Panc1 (cell line): ENCODE measurements around the gene PCCA. TPM values are rescaled to one million over a fixed set of nuclear protein-coding genes. Genes with fewer than 3 reads are reported as not detected.
A peak's percentile ranks its signal among the peaks of the same experiment; 100 is the strongest.

Experiments used
- ATAC-seq: fragments of 200-7000 bp; cut with Tn5 transposase; 2 replicates; pipeline ENCODE4 v1.9.1; 2020; ENCODE audit warnings: mild to moderate bottlenecking, moderate library complexity
- BruUV-seq: library from RNA; stranded (reverse); fragments of 400-500 nt; replicated peaks from 2 replicates; lab custom pipeline; 2021; lab: Mats Ljungman, UMichigan
- CTCF ChIA-PET: fragments of 300-600 bp; sonication (Branson Sonifier 250); formaldehyde crosslinking; loops from one replicate; lab custom pipeline; 2022; ENCODE audit warnings: antibody characterized with exemption; lab: Charles Lee
- POLR2A ChIA-PET: fragments of 300-600 bp; sonication (Branson Sonifier 250); formaldehyde crosslinking; loops from one replicate; lab custom pipeline; 2022; ENCODE audit warnings: antibody characterized with exemption; lab: Charles Lee
- DNase-seq: peaks from one replicate; pipeline ENCODE4 v3.0.0-alpha.2; 2010; ENCODE audit warnings: low read depth, low spot score
- H3K27ac ChIP-seq: 2 replicates; pipeline ENCODE4 v1.5.1; 2011; ENCODE audit warnings: mild to moderate bottlenecking, low read length, inconsistent platforms
- H3K27me3 ChIP-seq: fragments of 200-500 bp; sonication (Bioruptor generic); 2 replicates; pipeline ENCODE4 v1.6.0; 2014; ENCODE audit warnings: low read length, inconsistent platforms; ENCODE audit not compliant: control insufficient read depth, insufficient read depth
- H3K36me3 ChIP-seq: fragments of 200-500 bp; sonication (Bioruptor generic); 2 replicates; pipeline ENCODE4 v1.5.1; 2014; ENCODE audit warnings: inconsistent platforms, mild to moderate bottlenecking, low read length, moderate library complexity; ENCODE audit not compliant: control insufficient read depth, insufficient read depth
- H3K4me1 ChIP-seq: 2 replicates; pipeline ENCODE4 v1.5.1; 2011; ENCODE audit warnings: inconsistent platforms, mild to moderate bottlenecking, low read length, moderate library complexity; ENCODE audit not compliant: control insufficient read depth, insufficient read depth
- H3K4me3 ChIP-seq, 2 experiments: 2 replicates each; pipeline ENCODE4 v1.5.1; 2011 to 2012; ENCODE audit warnings: low read depth in 2 of 2, low read length in 2 of 2, mild to moderate bottlenecking in 2 of 2, inconsistent platforms in 1 of 2, moderate library complexity in 1 of 2
- H3K9me3 ChIP-seq: fragments of 200-500 bp; sonication (Bioruptor generic); 2 replicates; pipeline ENCODE4 v1.5.1; 2014; ENCODE audit warnings: low read depth, mild to moderate bottlenecking, inconsistent platforms, low read length, moderate library complexity; ENCODE audit not compliant: control insufficient read depth, insufficient read depth
- CTCF ChIP-seq: fragments of 450-650 bp; IDR thresholded peaks from 2 replicates; pipeline ENCODE4 v1.5.1; 2017; ENCODE audit warnings: mild to moderate bottlenecking
- POLR2AphosphoS5 ChIP-seq: IDR thresholded peaks from 2 replicates; pipeline ENCODE4 v1.6.1; 2012; ENCODE audit warnings: mild to moderate bottlenecking, low read depth, low read length, moderate library complexity
- SIN3A ChIP-seq: IDR thresholded peaks from 2 replicates; pipeline ENCODE4 v1.6.1; 2012; ENCODE audit warnings: low read depth, mild to moderate bottlenecking, low read length, moderate library complexity, borderline replicate concordance; ENCODE audit not compliant: insufficient read depth
- TCF7L2 ChIP-seq: IDR thresholded peaks from 2 replicates; pipeline ENCODE4 v1.6.1; 2011; ENCODE audit warnings: mild to moderate bottlenecking, low read depth, low read length, inconsistent platforms
- in situ Hi-C: cut with HindIII; loops from 2 replicates; pipeline ENCODE4 v1.10.0; 2016; ENCODE audit warnings: low sequenced_read_pairs, low pct_unique_long_range_greater_than_20kb
- intact Hi-C: fragments of 100-400 bp; cut with micrococcal nuclease; formaldehyde crosslinking; loops from one replicate; pipeline ENCODE4 v1.10.0; 2022; ENCODE audit not compliant: unreplicated experiment
- total RNA-seq: library from RNA; stranded (reverse); gene quantifications from one replicate; pipeline ENCODE4 v1.2.1, GENCODE V29; 2021; ENCODE audit not compliant: unreplicated experiment
- TF ChIP-seq, protein P1 (sequence below), 2 experiments: IDR thresholded peaks; 2 replicates each; pipeline ENCODE4 v1.6.1; 2011 to 2012; ENCODE audit warnings: low read depth in 2 of 2, control low read depth in 1 of 2, low read length in 1 of 2, mild to moderate bottlenecking in 1 of 2, moderate library complexity in 1 of 2; ENCODE audit not compliant: insufficient read depth in 1 of 2

The PCCA gene
- total RNA-seq, 1 experiment from 2014 or later, result 14.7 TPM

GRCh38 chr13:100184095-100184494 lies 95.2 kb downstream of the PCCA start:
- no peak overlapping the region for H3K27ac ChIP-seq
- no TSS peak for BruUV-seq

DNA sequence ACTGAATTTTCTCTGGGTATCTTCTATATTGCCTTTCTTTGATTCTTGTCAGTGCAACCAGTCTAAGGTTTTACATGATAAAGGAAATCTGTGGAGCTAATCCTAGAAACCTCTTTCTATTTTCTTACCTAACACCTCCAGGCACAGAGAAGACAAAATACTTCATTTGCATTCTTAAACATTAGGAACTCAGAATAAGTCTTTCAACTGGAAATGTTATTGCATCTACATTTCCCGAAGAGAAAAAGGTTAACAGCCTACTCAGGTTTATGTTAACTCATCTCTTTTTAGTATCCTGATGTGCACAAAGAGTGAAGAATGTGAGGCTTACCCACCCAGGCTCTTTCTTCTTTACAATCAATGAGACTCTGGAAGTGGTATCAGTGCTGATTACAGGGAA lies 106.7 kb downstream of the PCCA start:
- no peaks in the 10 kb centered on the region for H3K27me3 ChIP-seq
- TF ChIP-seq CTCF, result no peak
- TF ChIP-seq POLR2AphosphoS5, result no peak
- TF ChIP-seq, protein P1, sequence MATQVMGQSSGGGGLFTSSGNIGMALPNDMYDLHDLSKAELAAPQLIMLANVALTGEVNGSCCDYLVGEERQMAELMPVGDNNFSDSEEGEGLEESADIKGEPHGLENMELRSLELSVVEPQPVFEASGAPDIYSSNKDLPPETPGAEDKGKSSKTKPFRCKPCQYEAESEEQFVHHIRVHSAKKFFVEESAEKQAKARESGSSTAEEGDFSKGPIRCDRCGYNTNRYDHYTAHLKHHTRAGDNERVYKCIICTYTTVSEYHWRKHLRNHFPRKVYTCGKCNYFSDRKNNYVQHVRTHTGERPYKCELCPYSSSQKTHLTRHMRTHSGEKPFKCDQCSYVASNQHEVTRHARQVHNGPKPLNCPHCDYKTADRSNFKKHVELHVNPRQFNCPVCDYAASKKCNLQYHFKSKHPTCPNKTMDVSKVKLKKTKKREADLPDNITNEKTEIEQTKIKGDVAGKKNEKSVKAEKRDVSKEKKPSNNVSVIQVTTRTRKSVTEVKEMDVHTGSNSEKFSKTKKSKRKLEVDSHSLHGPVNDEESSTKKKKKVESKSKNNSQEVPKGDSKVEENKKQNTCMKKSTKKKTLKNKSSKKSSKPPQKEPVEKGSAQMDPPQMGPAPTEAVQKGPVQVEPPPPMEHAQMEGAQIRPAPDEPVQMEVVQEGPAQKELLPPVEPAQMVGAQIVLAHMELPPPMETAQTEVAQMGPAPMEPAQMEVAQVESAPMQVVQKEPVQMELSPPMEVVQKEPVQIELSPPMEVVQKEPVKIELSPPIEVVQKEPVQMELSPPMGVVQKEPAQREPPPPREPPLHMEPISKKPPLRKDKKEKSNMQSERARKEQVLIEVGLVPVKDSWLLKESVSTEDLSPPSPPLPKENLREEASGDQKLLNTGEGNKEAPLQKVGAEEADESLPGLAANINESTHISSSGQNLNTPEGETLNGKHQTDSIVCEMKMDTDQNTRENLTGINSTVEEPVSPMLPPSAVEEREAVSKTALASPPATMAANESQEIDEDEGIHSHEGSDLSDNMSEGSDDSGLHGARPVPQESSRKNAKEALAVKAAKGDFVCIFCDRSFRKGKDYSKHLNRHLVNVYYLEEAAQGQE (IDR thresholded peaks at IDR 0.05; ENCODE audit: insufficient read depth in 1 of 2, low read depth in 2 of 2, low read length in 1 of 2), result no peak
- no peak for TF ChIP-seq TCF7L2
- TF ChIP-seq SIN3A, result no peak
- DNase-seq (no peak), ATAC-seq (no peak)
- H3K4me1 ChIP-seq, result no peaks in the 10 kb centered on the region
- intact Hi-C loops, result no loop called here
- no TSS peak for BruUV-seq
- in situ Hi-C loops, result no loop called here
- no peak overlapping the region for H3K4me3 ChIP-seq
- POLR2A ChIA-PET, result no interaction called here
- H3K27ac ChIP-seq, result no peak overlapping the region
- no peaks in the 10 kb centered on the region for H3K9me3 ChIP-seq
- CTCF ChIA-PET, result no interaction called here
- no peaks in the 10 kb centered on the region for H3K36me3 ChIP-seq

More at GRCh38 chr13:100184095-100184494, 95.2 kb downstream of the PCCA start:
- H3K4me3 ChIP-seq, result no peak overlapping the region
- POLR2A ChIA-PET, result no interaction called here
- H3K4me1 ChIP-seq, result no peaks in the 10 kb centered on the region
- no peaks in the 10 kb centered on the region for H3K9me3 ChIP-seq
- CTCF ChIA-PET, result no interaction called here
- DNase-seq (no peak), ATAC-seq (no peak)
- intact Hi-C loops, result no loop called here
- H3K27me3 ChIP-seq, result no peaks in the 10 kb centered on the region
- in situ Hi-C loops, result no loop called here
- no peaks in the 10 kb centered on the region for H3K36me3 ChIP-seq
- TF ChIP-seq, protein P1 (IDR thresholded peaks at IDR 0.05; ENCODE audit: insufficient read depth in 1 of 2, low read depth in 2 of 2, low read length in 1 of 2), result 0 out of 4 replicates have a peak, but pooled peaks of 1 of the 2 experiments have one; percentile 40
- TF ChIP-seq TCF7L2 (no peak), CTCF (no peak)
